OCI-LY3 (cell line): ENCODE data around the gene EPC2.
A peak's percentile ranks its signal among the peaks of the same experiment; 100 is the strongest.

ENCODE experiments used
- H2AFZ ChIP-seq: fragments of 200-600, 300-600 bp; shearing (Covaris generic); 2 replicates; pipeline ENCODE4 v1.6.0; 2014; ENCODE audit warnings: antibody characterized with exemption, low read depth, low read length
- H3K27ac ChIP-seq: fragments of 200-600, 300-600 bp; sonication (generic); 2 replicates; pipeline ENCODE4 v1.5.1; 2014; ENCODE audit warnings: mild to moderate bottlenecking, low read length, moderate library complexity, mixed read lengths
- H3K27me3 ChIP-seq: fragments of 200-600, 300-600 bp; sonication (generic); 2 replicates; pipeline ENCODE4 v1.6.1; 2014; ENCODE audit warnings: low read depth, low read length, mixed read lengths
- H3K36me3 ChIP-seq: fragments of 200-600, 300-600 bp; sonication (generic); replicated peaks from 2 replicates; pipeline ENCODE3; 2014; ENCODE audit warnings: low read depth, low read length, mixed read lengths
- H3K4me1 ChIP-seq: fragments of 300-600, 200-600 bp; sonication (generic); 2 replicates; pipeline ENCODE4 v1.6.1; 2014; ENCODE audit warnings: low read length, mixed read lengths
- H3K4me2 ChIP-seq: fragments of 200-600, 300-600 bp; sonication (generic); 2 replicates; pipeline ENCODE4 v1.6.1; 2014; ENCODE audit warnings: low read length, mixed read lengths
- H3K4me3 ChIP-seq: fragments of 300-600, 200-600 bp; sonication (generic); 2 replicates; pipeline ENCODE4 v1.5.1; 2014; ENCODE audit warnings: antibody characterized with exemption, mild to moderate bottlenecking, low read length, moderate library complexity
- H3K79me2 ChIP-seq: fragments of 300-600, 200-600 bp; shearing (Covaris generic); 2 replicates; pipeline ENCODE4 v1.6.1; 2014; ENCODE audit warnings: mild to moderate bottlenecking, low read length, mixed read lengths
- H3K9ac ChIP-seq: fragments of 300-600, 200-600 bp; shearing (Covaris generic); 2 replicates; pipeline ENCODE4 v1.6.0; 2014; ENCODE audit warnings: mild to moderate bottlenecking, low read length, moderate library complexity
- H3K9me3 ChIP-seq: fragments of 200-600, 300-600 bp; shearing (Covaris generic); 2 replicates; pipeline ENCODE4 v1.6.1; 2014; ENCODE audit warnings: low read length, mixed read lengths; ENCODE audit not compliant: insufficient read depth
- H4K20me1 ChIP-seq: fragments of 200-600, 300-600 bp; sonication (generic); 2 replicates; pipeline ENCODE4 v1.6.1; 2016; ENCODE audit warnings: low read length, mixed read lengths; ENCODE audit not compliant: insufficient read depth
- EZH2phosphoT487 ChIP-seq: fragments of 200-600 bp; shearing (Covaris generic); IDR thresholded peaks from 2 replicates; pipeline ENCODE4 v1.6.1; 2018; ENCODE audit warnings: antibody characterized with exemption, mixed run types, low read depth
- TF ChIP-seq, protein P1 (sequence below): fragments of 200-600, 300-600 bp; sonication (generic); IDR thresholded peaks from 2 replicates; pipeline ENCODE4 v1.5.1; 2014; ENCODE audit warnings: antibody characterized with exemption, low read length, low read depth

EPC2 gene

DNA sequence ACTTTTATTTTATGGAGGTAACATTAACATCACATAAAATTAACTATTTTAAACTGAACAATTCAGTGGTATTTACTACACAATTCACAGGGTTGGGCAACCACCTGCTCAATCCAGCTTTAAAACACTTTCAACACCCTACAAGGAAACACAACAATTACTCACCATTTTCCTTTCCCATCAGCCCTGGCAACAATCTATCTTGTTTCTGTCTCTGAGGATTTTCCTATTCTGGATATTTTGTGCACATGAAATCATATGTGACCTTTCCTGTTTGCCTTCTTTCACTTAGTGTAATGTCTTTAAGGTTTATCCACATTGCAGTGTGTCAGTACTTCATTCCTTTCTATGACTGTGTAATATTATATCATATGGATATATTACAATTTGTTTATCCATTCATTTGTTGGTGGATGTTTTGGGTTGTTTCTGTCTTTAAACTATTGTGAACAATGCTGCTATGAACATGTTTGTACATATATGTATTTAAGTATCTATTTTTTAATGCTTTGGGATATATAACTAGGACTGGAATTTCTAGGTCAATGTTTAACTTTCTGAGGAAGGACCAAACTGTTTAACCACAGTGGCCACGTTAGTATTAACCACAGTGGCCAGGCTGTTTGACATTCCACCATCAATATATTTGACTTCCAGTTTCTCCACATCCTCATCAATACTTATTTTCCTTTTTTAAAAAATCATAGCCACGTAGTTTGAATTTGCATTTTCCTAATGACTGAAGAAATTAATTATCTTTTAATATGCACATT lies 158.1 kb downstream of the EPC2 start:
- H4K20me1 ChIP-seq, result no peaks in the 10 kb centered on the region
- H2AFZ ChIP-seq, result no peak overlapping the region
- H3K9ac ChIP-seq, result no peak overlapping the region
- no peak overlapping the region for H3K4me3 ChIP-seq
- H3K27me3 ChIP-seq, result no peaks in the 10 kb centered on the region
- H3K79me2 ChIP-seq, result no peaks in the 10 kb centered on the region
- H3K27ac ChIP-seq, result no peak overlapping the region
- TF ChIP-seq, protein P1, sequence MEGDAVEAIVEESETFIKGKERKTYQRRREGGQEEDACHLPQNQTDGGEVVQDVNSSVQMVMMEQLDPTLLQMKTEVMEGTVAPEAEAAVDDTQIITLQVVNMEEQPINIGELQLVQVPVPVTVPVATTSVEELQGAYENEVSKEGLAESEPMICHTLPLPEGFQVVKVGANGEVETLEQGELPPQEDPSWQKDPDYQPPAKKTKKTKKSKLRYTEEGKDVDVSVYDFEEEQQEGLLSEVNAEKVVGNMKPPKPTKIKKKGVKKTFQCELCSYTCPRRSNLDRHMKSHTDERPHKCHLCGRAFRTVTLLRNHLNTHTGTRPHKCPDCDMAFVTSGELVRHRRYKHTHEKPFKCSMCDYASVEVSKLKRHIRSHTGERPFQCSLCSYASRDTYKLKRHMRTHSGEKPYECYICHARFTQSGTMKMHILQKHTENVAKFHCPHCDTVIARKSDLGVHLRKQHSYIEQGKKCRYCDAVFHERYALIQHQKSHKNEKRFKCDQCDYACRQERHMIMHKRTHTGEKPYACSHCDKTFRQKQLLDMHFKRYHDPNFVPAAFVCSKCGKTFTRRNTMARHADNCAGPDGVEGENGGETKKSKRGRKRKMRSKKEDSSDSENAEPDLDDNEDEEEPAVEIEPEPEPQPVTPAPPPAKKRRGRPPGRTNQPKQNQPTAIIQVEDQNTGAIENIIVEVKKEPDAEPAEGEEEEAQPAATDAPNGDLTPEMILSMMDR, result no peak
- TF ChIP-seq EZH2phosphoT487, result no peak
- H3K4me1 ChIP-seq, result no peaks in the 10 kb centered on the region
- no peaks in the 10 kb centered on the region for H3K36me3 ChIP-seq
- no peak overlapping the region for H3K4me2 ChIP-seq
- H3K9me3 ChIP-seq, result no peaks in the 10 kb centered on the region

- Histone ChIP-seq H3K9me3 (no peaks in the 10 kb centered on the region), H3K36me3 (no peaks in the 10 kb centered on the region), H3K4me1 (peaks cover 18% of the 10 kb centered on the region), H3K79me2 (no peaks in the 10 kb centered on the region), H3K4me3 (no peak overlapping the region), H3K9ac (no peak overlapping the region), H3K4me2 (no peak overlapping the region), H3K27ac (no peak overlapping the region), H2AFZ (no peak overlapping the region), H3K27me3 (no peaks in the 10 kb centered on the region), H4K20me1 (no peaks in the 10 kb centered on the region)
- TF ChIP-seq, protein P1, result no peak
- no peak for TF ChIP-seq EZH2phosphoT487
Observed at GRCh38 chr2:148810081-148810480, 165.5 kb downstream of the EPC2 start.

- no peak overlapping the region for H3K27ac ChIP-seq
- H3K79me2 ChIP-seq, result no peaks in the 10 kb centered on the region
- no peaks in the 10 kb centered on the region for H4K20me1 ChIP-seq
- no peak overlapping the region for H3K4me2 ChIP-seq
- no peaks in the 10 kb centered on the region for H3K36me3 ChIP-seq
- H3K27me3 ChIP-seq, result no peaks in the 10 kb centered on the region
- no peak overlapping the region for H2AFZ ChIP-seq
- H3K4me1 ChIP-seq, result peaks cover 21% of the 10 kb centered on the region
- no peak overlapping the region for H3K4me3 ChIP-seq
- TF ChIP-seq EZH2phosphoT487, result no peak
- TF ChIP-seq, protein P1, result no peak
- H3K9me3 ChIP-seq, result no peaks in the 10 kb centered on the region
- no peak overlapping the region for H3K9ac ChIP-seq
Observed at GRCh38 chr2:148812306-148812705, 167.8 kb downstream of the EPC2 start.

GRCh38 chr2:148813603-148814065 lies 169.1 kb downstream of the EPC2 start:
- Histone ChIP-seq H3K27me3 (peaks cover 8% of the 10 kb centered on the region), H3K4me1 (peaks cover 21% of the 10 kb centered on the region), H3K9me3 (no peaks in the 10 kb centered on the region), H3K4me2 (peak overlapping the region; percentile 67), H3K9ac (peak overlapping the region; percentile 28; the same call in 1 of the 2 replicates), H3K79me2 (no peaks in the 10 kb centered on the region), H2AFZ (no peak overlapping the region), H3K36me3 (no peaks in the 10 kb centered on the region), H4K20me1 (no peaks in the 10 kb centered on the region), H3K27ac (no peak overlapping the region), H3K4me3 (peak overlapping the region; percentile 57)
- no peak for TF ChIP-seq EZH2phosphoT487
- TF ChIP-seq, protein P1, result peak; percentile 39; the same call in 1 of the 2 replicates
